ENCODE measurements around the gene ZNF335.

- no peak for TF ChIP-seq SP1 (IDR thresholded peaks at IDR 0.05)
- TF ChIP-seq SP1 (CRISPR knock-in tag; IDR thresholded peaks at IDR 0.05) = no peak
- TF ChIP-seq ZBTB7A (CRISPR knock-in tag; IDR thresholded peaks at IDR 0.05) = no peak
- TF ChIP-seq ASH2L (IDR thresholded peaks at IDR 0.05; ENCODE audit: insufficient read length, low read depth, low read length) = no peak
- no peak for TF ChIP-seq POLR2AphosphoS5 (IDR thresholded peaks at IDR 0.05; ENCODE audit: low read depth, low read length)
- no peak for TF ChIP-seq EP300 (IDR thresholded peaks at IDR 0.05; ENCODE audit: low read depth in 2 of 2, low read length in 2 of 2)
- TF ChIP-seq EP300 (CRISPR knock-in tag; IDR thresholded peaks at IDR 0.05; ENCODE audit: borderline replicate concordance) = no peak
- TF ChIP-seq ATF2 (CRISPR knock-in tag; IDR thresholded peaks at IDR 0.05) = no peak
- no peak for TF ChIP-seq SUZ12 (IDR thresholded peaks at IDR 0.05; ENCODE audit: low read depth, low read length)
- no peak for TF ChIP-seq BORCS8-MEF2B (CRISPR knock-in tag; IDR thresholded peaks at IDR 0.05)
Measured at GRCh38 chr20:45997187-45997586, 25.2 kb upstream of the ZNF335 start.

Data from HepG2 (cell line).